Type B pancreatic cell (in vitro differentiated cells): Measurements from ENCODE around the gene LEFTY2. TPM values are rescaled to one million over a fixed set of nuclear protein-coding genes. Genes with fewer than 3 reads are reported as not detected.
"Not testable (repeated sequence)": the region's sequence is repeated elsewhere in the genome, so short reads cannot be mapped to it uniquely, and the experiment has no call there.

Experiments
- DNase-seq: peaks from one replicate; pipeline ENCODE4 v3.0.0; 2021; ENCODE audit warnings: mixed read lengths; ENCODE audit not compliant: unreplicated experiment; ENCODE audit errors: extremely low spot score
- H3K27ac Mint-ChIP-seq: 2 replicates; pipeline ENCODE4 v1.8.0; 2021; ENCODE audit warnings: mild to moderate bottlenecking, mixed read lengths
- H3K27me3 Mint-ChIP-seq: 2 replicates; pipeline ENCODE4 v1.8.0; 2021; ENCODE audit warnings: mixed read lengths
- H3K36me3 Mint-ChIP-seq: 2 replicates; pipeline ENCODE4 v1.8.0; 2021; ENCODE audit warnings: mixed read lengths
- H3K4me1 Mint-ChIP-seq: one replicate; pipeline ENCODE4 v1.8.0; 2021; ENCODE audit warnings: mixed read lengths; ENCODE audit not compliant: unreplicated experiment
- H3K4me3 Mint-ChIP-seq: 2 replicates; pipeline ENCODE4 v1.8.0; 2021; ENCODE audit warnings: mild to moderate bottlenecking, mixed read lengths
- H3K9me3 Mint-ChIP-seq: 2 replicates; pipeline ENCODE4 v1.8.0; 2021; ENCODE audit warnings: mixed read lengths
- CTCF ChIP-seq: fragments of 200-600 bp; sonication (generic); conservative IDR thresholded peaks from 2 replicates; pipeline ENCODE4 v1.5.0; 2021; ENCODE audit warnings: antibody characterized with exemption, mild to moderate bottlenecking
- total RNA-seq: library from RNA; stranded (reverse); gene quantifications from 2 replicates; pipeline ENCODE4 v1.2.1, GENCODE V29; 2021; ENCODE audit warnings: low replicate concordance

LEFTY2 gene
- total RNA-seq, 1 donor from 2014 or later, result not detected

GRCh38 chr1:225891229-225891972 is 49.6 kb downstream of the LEFTY2 start:
- no peak for TF ChIP-seq CTCF
- no peak overlapping the region for H3K27ac Mint-ChIP-seq
- H3K4me1 Mint-ChIP-seq, result peaks cover 11% of the 10 kb centered on the region
- H3K9me3 Mint-ChIP-seq, result no peaks in the 10 kb centered on the region
- no peak for DNase-seq
- peaks cover 9% of the 10 kb centered on the region for H3K27me3 Mint-ChIP-seq
- H3K4me3 Mint-ChIP-seq, result no peak overlapping the region
- H3K36me3 Mint-ChIP-seq, result no peaks in the 10 kb centered on the region

GRCh38 chr1:225890346-225891228 is 50.4 kb downstream of the LEFTY2 start:
- no peak for DNase-seq
- Mint-ChIP-seq H3K27me3 (peaks cover 12% of the 10 kb centered on the region), H3K9me3 (no peaks in the 10 kb centered on the region), H3K36me3 (no peaks in the 10 kb centered on the region), H3K27ac (no peak overlapping the region), H3K4me3 (no peak overlapping the region), H3K4me1 (peaks cover 11% of the 10 kb centered on the region)
- TF ChIP-seq CTCF, result no peak

- DNase-seq, result no peak
- Mint-ChIP-seq H3K4me1 (peaks cover 11% of the 10 kb centered on the region), H3K4me3 (no peak overlapping the region), H3K27ac (no peak overlapping the region), H3K36me3 (no peaks in the 10 kb centered on the region), H3K9me3 (no peaks in the 10 kb centered on the region), H3K27me3 (peaks cover 12% of the 10 kb centered on the region)
- TF ChIP-seq CTCF, result no peak
Measured at GRCh38 chr1:225889743-225890142, 51.3 kb downstream of the LEFTY2 start.

GRCh38 chr1:225888898-225889601 is 52.0 kb downstream of the LEFTY2 start, which contains the start of gene LEFTY1:
Gene LEFTY1 (minus strand): TSS chr1:225889146. CDS start chr1:225889066, 80 bp downstream.
- Mint-ChIP-seq H3K4me3 (no peak within 1 kb of the TSS), H3K36me3 (no peaks in the 10 kb centered on the region), H3K9me3 (no peaks in the 10 kb centered on the region), H3K27me3 (peaks cover 12% of the 10 kb centered on the region), H3K4me1 (peaks cover 11% of the 10 kb centered on the region), H3K27ac (no peak within 1 kb of the TSS)
- TF ChIP-seq CTCF, result no peak
- no peak for DNase-seq

- Mint-ChIP-seq H3K4me1 (peaks cover 11% of the 10 kb centered on the region), H3K36me3 (no peaks in the 10 kb centered on the region), H3K9me3 (no peaks in the 10 kb centered on the region), H3K4me3 (no peak overlapping the region), H3K27ac (no peak overlapping the region), H3K27me3 (peaks cover 15% of the 10 kb centered on the region)
- DNase-seq, result no peak
- no peak for TF ChIP-seq CTCF
Measured at GRCh38 chr1:225888289-225888897, 52.6 kb downstream of the LEFTY2 start.

GRCh38 chr1:225887554-225888288 is 53.3 kb downstream of the LEFTY2 start:
- H3K36me3 Mint-ChIP-seq, H3K9me3 Mint-ChIP-seq, DNase-seq, H3K4me3 Mint-ChIP-seq, H3K27ac Mint-ChIP-seq: not testable (repeated sequence)
- Mint-ChIP-seq H3K27me3 (peaks cover 15% of the 10 kb centered on the region), H3K4me1 (peaks cover 11% of the 10 kb centered on the region)
